Suppressor macrophage treated with lipopolysaccharide for 4 hours (primary cell): ENCODE measurements around the gene UVRAG.
A peak's percentile ranks its signal among the peaks of the same experiment; 100 is the strongest.

Experiments used
- DNase-seq: peaks from one replicate; pipeline ENCODE4 v3.0.0-alpha.2; 2020

UVRAG gene

DNA sequence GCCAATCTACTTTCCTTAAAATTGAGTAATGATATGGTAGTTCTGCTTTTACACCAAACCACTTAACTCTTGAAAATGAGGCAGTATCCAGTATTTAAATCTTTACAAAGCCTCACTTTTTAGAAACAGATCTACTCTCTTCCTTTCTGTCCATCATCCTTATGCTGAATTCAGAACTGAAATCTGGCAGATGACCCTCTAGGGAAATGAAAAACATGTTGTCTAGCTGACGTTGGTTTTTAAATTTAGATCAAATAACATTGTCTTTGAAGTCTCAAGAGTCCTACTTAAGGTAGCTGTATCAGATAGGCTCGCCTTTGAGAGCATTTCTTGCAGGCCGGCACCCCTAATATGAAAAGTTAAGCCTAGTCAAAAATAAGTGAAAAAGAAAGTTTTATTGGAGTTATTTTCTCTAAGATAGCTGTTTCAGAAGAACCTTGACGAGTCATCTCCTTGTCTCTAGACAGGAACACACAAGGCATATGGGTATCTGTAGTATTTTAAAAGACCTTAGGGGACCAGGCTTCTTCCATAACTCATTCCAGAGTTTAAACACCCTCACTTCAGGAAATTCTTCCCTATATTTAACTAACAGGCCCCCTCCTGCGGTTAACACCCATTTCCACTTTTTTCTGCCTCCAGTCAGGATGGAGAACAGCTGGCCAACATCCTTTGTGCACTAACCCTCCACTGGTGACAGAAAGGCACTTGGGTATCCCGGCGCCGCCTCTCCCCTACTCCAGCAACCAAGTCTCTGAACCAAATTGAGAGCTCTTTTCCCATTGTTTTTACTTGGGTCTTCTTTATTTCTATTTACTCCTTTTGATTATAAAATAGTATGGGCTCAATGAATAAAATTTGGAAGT, 310.1 kb downstream of the UVRAG start:
- peak; percentile 16 for DNase-seq

DNA sequence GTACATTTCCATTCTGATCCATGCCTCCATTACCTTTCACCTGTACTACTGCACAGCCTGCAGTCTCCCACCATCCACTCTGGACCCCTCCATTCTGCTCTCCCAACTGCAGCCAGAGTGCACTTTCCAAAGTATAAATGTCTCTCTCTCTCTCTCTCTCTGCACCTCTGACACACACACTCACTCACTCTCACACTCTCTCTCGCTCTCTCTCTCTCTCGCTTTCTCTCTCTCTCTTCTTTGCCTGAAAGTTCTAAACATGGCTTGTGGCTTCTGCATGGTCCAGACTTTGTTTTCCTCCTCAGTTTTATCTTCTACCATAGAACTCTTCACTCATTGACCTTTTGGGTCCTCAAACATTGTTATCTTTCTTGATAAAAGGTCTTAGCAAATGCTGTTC, 314.7 kb downstream of the UVRAG start:
- no peak for DNase-seq

DNA sequence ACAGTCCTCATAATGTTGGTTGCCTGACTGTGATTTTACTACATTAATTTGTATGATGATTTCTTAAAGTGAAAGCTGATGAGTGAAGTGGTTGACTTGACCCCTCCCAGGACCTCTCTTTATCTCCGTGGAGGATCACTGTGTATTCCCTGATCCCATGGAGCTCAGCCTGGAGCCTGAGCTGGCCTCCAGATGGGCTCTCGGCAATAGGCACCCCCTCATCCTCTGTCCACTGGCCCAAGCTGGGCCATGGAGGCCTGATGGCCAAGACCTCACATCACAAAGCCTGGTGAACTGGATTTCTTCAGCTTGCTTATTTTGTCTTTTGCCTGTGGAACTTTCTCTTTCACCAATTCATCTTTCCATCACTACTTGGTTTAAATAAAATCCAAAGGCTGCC, 316.1 kb downstream of the UVRAG start:
- DNase-seq = no peak

DNA sequence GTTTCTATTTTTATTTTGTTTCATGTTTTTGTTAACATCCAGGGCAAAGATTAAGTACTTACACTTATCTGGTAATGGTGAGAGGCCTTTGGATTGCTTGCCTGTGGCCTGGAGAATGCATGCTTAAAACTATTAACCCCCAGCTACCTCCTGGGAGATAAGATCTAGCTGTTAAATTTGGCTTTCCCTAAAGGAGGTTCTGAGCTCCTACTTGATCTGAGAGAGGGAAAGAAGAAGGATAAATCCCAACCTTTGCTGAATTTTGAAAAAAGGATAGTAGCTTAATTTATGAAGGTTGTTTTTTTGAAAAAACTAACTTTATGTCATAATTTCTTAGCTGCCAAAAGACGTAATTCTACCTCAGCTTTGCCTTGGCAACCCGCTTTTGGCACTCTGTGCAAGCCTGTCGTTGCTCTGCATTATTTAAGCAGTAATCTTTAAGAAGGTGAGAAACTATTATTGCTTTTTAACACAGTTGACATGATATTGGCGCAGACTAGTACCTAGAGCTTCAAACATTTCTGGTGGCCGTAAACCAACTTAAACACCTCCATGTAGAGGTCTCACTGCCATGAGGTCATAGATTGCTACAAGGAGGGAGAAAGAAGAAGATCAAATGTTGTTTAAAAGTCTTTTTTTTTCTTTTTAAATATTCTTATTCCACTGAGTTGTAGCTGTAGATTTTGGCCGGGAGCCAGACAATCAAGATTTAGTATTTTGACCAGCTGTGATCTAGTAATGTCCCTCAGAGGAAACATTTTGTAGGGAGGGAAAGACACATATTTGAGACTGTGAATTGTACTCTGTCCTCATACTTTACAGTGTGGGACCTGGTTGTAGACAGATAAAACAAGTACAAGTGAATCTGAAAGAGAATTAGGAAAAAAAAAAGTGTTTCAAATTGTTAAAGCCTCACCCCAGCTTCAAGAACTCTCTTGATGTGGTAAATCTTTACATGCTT, 316.9 kb downstream of the UVRAG start:
- no peak for DNase-seq

DNA sequence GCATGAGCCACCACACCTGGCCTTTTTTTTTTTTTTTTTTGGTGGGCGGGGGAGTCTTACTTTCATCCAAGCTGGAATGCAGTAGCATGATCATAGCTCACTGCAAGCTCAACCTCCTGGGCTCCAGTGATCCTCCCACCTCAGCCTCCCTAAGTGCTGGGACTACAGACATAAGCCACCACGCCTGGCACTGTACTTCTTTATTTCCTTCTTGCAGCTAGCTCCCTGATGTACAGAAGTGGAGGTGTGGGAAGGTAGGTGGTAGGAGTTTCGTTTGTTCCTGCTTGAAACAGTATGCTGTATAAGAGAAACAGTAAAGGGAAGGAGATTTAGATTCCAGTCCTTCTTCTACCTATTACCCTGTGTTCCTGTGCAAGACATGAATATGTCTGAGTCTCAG, 319.2 kb downstream of the UVRAG start:
- no peak for DNase-seq

DNA sequence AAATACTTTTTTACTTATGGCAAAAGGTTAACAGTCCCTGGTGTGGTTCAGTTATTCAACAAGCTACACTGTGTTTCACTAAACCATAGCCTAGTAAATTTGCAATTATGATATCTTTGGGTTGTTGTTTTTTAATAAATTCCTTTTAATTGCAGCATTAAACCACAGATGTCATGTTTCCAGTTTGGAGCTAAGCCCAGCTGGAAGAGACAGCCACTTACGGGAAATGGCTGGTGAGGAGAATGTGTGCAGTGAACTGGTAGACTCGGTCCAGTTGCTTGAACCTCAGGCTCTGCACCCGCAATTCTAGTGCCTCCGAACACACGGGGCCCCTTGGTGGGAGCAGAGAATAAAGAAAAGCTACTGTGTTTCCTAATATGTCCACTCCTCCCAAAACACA, 320.5 kb downstream of the UVRAG start:
- DNase-seq = no peak

DNA sequence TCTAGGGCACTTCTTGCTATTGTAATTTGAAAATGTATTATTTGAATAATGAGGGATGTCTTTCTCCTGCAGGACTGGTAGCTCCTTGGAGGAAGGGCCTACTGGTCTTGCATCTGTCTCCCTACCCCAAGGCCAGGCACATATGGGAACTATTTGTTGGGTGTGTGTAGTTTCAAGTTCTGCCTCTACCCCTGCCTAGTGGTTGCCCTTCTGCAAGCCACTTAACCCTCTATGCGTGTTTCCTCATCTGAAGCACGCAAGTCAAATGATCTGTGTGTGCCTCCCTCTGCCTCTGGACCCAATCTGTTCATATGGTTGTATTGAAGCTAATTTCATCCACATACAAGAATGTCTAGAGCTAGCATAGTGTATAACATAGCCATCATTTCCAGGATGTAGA, 324.3 kb downstream of the UVRAG start:
- DNase-seq = peak; percentile 24

DNA sequence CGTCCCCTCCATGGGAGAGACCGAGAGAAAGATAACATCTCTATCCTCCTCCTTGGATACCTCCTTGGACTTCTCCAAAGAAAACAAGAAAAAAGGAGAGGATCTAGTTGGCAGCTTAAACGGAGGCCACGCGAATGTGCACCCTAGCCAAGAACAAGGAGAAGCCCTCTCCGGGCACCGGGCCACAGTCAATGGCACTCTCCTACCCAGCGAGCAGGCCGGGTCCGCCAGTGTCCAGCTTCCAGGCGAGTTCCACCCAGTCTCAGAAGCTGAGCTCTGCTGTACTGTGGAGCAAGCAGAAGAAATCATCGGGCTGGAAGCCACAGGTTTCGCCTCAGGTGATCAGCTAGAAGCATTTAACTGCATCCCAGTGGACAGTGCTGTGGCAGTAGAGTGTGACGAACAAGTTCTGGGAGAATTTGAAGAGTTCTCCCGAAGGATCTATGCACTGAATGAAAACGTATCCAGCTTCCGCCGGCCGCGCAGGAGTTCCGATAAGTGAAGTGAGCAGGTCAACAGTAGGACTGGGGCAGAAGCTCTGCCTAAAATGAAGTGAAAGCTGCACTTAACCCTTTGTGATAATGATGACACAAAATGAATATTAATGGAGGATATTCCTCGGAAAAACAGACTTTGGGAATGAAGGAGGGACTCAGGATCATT, 326.0 kb downstream of the UVRAG start:
- no peak for DNase-seq

DNA sequence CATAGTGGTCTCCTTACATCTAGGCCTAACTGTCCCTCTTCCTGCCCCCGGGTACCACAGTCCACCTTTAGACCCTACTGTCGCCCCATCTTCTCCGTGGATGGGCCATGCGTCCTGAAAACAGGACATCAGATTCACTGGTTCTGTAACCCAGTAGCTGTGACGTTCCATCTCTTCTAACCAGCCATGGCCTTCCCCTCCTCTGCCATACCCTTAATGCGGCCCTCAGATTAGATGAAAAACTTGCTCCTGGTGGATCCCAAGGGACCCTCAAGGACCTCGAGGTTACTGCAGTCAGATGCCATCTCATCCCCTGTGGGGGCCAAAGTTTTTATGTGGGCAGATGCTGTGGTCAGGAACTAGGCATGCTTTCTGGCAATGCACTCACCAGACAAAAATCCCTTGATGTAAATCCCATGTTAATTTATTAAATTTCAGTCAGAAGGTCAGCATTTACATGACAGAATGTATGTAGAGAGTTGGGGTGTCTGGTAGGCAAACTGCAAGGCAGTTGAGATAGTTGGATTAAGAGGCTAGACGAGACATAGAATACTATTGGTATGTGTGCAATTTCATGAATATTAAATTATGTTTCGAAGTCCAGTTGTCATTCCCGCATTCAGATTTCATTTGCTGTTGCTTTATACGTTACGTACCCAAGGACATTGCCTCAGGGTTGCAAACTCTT, 327.0 kb downstream of the UVRAG start:
- DNase-seq = no peak

DNA sequence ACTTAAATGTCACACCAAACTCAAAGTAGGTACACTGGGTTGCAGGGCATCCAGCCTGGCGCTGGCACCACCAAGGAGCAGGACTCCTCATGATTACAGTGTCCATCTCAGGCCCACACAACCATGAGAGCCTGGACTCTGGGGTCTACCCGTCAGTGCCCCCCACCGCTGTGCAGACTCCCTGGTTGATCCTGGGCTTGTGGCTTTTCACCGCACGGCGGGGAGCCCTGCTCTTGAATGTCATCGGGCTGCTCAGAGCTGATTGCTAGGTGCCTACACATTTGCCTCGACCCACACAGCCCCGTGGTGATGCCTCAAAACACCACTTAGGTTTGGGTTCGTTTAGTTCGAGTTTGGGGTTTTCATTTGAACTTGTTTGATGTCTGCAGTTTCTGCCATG, 328.3 kb downstream of the UVRAG start:
- DNase-seq = no peak

DNA sequence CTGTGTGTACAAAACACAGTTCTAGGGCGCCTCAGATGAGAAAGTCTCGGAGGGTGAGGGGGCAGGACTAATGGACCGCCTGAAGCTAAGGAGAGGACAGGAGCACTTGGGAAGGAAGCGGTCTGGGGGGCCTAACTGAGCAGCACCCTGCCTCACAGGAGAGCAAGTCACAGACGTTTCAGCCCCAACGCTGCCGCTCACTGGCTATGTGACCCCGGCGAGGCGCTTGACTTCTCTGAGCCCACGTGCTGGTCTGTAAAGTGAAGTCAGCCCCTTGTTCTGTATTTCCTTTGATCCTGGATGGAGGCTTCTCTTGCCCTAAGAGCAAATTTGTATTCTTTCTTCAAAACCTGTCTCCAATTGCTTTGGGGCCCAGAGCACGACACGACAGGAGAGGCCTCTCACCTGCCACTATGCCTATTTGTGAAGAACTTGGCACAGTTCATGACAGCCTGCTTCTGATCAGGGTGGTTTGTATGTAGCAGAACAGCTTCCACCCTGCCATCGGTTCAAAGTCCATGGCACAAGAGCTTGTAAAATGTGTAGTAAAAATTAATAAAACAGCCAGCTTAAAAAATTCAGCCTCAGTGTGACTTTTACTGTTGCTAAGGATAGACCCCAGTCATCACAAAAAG, 332.2 kb downstream of the UVRAG start:
- DNase-seq = no peak

DNA sequence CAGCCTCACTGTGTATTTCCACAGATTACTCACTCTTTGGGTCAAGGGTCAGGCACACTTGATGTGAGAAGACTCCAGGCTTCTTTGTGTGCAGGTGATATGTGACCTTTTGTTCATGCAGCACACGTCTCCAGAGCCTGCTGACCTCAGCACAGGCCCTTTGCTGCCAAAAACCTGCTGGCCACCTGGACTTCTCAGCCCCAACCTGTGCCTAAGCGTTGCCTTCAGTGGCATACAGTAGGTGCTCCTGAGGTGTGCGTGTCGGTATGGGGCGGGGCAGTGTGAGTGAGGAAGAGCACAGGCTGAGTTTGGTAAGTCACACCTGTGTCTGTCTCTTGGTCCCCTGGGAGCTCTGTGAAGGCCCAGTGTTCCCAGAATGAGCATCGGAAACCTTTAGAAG, 333.2 kb downstream of the UVRAG start:
- DNase-seq = no peak

DNA sequence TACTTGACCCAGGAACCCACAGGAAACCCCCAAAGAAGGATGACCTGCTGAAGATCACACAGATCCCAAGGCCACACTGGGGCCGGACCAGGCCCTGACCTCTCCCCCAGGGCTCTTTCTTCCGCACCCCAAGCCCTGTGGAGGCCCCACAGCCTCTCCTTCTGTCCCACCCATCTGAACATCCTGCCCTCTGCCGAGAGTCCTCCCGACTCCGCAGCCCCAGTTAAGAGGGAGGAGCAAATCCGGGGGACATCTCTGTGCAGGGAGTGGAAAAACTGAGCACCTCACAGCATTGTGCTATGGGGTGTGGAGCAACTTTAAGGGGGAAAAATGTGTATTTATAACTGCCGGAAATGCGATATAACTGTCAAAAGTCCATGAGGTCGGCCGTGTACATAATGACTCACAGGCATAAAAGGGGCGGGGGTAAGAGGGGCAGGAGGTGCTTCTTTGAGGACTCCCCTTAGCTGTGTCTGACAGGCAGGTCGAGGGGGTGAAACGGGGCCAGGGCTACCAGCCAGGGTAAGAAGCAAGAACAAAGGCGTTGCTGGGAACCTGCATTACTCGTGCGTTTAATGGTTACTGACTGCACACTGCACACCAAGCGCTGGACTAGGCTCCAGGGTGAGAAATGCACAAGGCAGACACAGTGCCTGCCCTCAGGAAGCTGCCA, 334.1 kb downstream of the UVRAG start:
- no peak for DNase-seq

DNA sequence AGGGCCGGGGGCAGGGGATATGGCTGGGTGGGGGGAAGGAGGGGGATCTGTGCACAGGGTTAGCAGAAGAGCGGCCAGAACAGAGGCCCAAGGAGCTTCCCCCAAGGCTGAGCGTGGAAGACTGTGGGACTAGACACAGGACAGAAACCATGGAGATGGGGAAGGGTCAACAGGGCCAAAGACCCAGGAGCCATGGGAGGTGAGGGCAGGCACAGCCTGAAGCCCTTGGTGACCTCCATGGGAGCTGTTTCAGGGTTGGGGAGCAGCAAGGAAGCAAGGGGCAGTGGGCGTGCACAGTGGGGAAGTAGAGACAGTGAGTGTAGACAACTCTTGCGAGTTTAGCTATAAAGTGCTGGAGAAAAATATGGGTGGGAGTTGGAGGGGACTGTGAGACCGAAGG, 334.7 kb downstream of the UVRAG start:
- DNase-seq = no peak

DNA sequence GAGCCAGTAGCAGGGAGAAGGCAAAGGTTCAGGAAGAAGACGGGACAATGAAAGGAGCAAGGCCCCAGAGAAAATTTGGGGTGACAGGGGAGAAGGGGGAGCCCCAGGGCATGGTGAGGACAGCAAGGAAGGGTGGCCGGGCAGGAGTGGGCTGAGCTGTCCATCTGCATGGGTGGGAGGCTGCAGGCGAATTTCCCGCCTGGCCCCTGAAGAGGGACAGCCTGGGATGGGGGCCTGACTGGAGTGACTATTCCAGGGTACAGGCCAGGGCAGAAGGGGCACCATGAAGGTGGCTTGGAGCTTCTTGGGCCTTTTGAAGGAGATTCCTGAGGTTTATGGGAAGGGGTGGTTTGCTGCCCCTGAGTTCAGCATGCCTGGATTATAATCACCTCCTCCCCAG, 335.1 kb downstream of the UVRAG start:
- DNase-seq = no peak

DNA sequence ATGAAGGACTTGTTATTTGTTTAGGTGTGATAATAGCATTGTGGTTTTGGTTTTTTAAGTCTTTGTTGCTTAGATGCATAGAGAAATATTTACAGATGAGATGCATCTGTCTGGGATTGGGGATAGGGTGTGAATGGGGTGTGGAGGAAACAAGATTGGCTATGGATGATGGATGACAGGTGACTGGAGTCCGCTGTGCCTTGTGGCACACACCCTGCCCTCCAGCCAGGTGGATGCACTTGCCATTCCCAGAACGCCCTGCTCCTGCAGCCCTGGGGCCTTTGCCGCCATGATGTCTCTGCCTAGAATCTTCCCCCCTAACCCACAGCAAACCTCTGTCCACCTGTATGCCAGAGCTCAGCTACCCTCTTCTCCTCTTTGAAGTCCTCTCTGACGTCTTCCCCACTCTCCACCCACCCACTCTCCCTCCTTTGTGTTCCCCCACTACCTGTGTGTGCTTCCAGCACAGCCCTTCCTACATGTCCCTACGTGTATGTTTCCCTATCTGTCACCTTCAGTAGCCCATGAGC, 336.6 kb downstream of the UVRAG start:
- no peak for DNase-seq

DNA sequence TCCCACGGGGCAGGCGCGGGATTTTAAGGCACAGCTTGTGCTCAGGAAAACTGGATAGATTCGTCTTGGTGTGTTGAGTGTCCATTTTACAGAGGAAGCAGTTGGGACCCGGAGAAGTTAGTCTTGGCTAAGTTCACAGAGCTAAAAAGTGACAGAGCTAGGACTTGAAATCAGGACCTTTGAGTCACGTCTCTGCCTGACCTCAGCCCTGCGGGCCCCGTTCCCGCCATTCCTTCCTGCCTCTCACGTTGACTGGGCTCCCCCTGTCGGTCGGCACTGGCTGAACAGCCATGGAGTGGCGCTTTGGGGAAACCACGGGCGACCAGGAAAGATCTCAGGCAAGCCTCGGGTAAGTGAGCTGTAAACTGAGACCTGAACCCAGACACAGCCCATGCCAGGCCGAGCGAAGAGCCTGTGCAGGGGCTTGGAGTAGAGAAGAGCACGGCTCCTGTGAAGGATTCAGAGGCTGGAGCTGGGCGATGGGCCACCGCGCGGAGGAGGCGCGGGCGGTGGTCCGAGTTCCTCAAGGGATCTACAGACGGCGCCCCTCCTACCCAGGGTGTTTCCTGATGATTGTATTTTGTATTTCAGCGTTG, 337.2 kb downstream of the UVRAG start:
- peak; percentile 92 for DNase-seq

DNA sequence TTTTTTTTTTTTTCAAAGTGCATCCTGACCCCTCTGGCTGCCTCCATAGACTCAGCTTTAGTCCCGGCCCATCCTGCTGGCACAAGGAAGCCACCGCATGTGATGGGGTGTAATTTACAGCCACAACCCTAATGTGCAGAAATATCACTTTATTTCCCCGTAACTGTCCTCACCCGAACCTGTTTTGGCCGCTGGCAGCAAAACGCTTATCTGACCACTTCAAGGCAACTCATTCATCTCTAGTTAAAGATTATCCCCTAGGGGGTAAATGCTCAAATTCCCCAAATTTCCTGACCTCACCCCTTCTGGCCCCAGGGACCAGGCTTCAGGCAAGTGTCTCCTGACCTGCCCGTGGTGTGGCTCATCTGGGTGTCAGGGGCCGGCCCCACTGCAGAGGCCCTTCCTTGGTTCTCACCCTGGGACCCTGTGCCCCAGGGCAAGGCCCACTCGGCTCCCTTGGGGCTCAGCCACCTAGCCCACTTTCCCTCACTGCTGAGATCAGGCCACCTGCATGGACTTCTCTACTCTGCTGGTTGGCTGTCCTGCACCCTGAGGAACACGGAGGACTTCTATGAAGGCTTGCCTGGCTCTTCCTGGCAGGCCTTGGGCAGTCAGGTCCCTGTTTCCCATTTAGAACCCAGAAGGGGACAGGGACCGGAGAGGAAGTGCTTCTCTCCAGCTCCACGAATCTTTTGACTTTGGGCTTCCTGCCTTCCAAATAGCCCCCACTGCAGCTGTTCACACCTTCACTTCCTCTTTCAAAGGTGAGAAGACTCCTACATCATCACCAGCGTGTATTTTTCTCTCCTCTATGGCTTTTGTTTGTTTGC, 337.9 kb downstream of the UVRAG start:
- DNase-seq = no peak

DNA sequence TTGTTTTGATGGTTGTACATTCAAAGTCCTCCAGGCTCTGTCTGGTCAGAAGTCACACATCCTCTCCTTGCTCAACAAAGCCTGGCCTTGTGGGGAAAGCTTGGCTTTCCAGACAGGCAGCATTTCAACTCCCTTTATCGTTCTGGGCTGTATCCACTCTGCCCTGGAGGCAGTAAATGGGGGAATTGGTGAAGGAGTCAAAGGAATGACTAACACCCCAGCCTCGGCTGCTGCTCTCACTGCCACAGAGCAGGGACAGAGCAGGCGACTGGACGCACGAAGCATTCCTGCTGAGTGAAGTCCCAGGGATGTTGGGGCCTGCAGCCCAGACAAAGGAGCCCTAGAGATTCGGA, 338.5 kb downstream of the UVRAG start:
- DNase-seq = no peak
